GM10266 (cell line): ENCODE results near the gene ATP10A.

Experiments used
- DNase-seq: peaks from one replicate; pipeline ENCODE4 v3.0.0; 2012; ENCODE audit errors: extremely low spot score
- TF ChIP-seq, protein P1 (sequence below): IDR thresholded peaks from 2 replicates; pipeline ENCODE4 v1.5.1; 2012; ENCODE audit warnings: mild to moderate bottlenecking, low read depth; ENCODE audit not compliant: control insufficient read depth, insufficient read depth; ENCODE audit errors: missing control alignments

ATP10A gene

DNA sequence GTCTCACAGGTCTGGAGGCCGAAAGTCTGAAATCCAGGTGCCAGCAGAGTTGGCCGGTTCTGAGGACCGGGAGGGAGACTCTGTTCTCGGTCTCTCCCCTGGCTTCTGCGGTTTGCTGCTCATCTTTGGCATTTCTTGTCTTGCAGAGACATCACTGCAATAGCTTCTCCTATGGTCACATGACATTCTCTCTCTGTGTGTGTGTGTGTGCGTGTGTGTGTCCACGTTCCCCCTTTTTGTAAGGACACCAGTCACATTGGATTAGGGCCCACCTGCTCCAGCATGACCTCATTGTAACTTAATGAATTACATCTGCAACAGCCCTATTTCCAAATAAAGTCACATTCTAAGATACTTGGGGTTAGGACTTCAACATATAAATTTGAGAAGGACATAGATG, 12.4 kb upstream of the ATP10A start:
- DNase-seq: no peak
- TF ChIP-seq, protein P1, sequence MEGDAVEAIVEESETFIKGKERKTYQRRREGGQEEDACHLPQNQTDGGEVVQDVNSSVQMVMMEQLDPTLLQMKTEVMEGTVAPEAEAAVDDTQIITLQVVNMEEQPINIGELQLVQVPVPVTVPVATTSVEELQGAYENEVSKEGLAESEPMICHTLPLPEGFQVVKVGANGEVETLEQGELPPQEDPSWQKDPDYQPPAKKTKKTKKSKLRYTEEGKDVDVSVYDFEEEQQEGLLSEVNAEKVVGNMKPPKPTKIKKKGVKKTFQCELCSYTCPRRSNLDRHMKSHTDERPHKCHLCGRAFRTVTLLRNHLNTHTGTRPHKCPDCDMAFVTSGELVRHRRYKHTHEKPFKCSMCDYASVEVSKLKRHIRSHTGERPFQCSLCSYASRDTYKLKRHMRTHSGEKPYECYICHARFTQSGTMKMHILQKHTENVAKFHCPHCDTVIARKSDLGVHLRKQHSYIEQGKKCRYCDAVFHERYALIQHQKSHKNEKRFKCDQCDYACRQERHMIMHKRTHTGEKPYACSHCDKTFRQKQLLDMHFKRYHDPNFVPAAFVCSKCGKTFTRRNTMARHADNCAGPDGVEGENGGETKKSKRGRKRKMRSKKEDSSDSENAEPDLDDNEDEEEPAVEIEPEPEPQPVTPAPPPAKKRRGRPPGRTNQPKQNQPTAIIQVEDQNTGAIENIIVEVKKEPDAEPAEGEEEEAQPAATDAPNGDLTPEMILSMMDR: no peak

DNA sequence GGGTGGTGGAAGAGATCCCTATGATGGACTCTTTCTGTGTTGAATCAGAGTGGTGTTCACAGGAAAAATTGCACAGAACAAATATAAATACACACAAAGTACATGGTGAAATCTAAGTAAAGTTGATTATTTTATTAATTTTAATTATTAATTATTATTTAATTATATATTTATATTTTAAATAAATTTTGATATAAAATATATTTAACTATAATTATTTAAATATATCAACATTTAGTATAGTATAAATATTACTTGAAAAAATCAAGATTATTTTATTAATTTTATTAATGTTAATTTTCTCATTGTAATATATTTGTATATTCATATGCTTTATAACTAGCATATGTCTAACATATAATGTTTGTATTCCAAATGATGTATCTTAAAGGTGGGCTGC, 11.3 kb upstream of the ATP10A start:
- TF ChIP-seq, protein P1: no peak
- no peak for DNase-seq

DNA sequence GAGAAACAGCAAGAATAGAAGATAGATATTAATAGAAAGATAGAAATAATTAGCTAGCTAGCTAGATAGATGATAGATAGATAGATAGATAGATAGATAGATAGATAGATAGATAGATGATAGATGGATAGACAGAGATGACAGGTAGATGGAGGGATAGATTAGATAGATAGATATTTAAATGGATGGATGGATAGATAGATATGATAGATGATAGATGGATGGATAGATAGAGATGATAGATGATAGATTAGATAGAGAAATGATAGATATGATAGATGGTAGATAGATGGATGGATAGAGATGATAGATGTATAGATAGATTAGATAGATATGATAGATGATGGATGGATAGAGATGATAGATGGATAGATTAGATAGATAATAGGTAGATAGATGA, 8.3 kb upstream of the ATP10A start:
- TF ChIP-seq, protein P1: no peak
- DNase-seq: no peak

DNA sequence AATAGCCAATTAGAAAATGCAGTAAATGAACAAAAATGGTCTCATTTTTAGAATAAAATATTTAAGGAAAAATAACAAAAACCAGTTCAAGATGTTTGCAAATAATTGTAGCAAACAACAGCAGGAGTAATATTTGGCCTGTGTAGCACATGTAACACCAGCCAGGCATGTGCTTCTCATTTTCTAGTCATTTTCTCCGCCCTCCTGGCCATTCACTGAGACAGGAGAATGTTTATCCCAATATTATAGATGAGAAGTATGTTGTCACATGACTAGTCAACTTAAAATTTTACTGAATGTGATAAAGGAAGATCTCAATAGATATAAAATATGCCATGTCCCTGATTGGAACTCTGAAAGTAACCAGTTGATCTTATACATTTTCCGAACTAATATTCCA, 7.8 kb upstream of the ATP10A start:
- TF ChIP-seq, protein P1: no peak
- no peak for DNase-seq

DNA sequence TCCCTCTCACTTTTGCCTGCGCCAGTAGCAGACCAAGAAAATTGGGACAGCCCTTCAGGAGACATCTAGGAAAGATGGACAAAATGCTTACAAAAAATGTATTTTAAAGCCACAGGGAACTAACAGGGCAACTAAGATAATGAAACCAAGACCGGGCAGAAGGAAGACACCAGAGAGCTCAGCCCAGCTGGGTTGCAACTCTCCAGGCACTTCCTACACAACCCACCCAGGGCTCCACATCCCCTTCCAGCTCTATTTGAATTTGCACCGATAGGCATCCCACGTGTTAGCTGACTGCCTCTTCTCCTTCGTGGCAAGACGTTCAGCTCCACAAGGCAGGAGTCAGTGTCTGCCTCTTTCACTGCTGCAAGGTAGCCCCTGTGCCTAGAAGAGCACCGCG, 6.6 kb upstream of the ATP10A start:
- TF ChIP-seq, protein P1: no peak

DNA sequence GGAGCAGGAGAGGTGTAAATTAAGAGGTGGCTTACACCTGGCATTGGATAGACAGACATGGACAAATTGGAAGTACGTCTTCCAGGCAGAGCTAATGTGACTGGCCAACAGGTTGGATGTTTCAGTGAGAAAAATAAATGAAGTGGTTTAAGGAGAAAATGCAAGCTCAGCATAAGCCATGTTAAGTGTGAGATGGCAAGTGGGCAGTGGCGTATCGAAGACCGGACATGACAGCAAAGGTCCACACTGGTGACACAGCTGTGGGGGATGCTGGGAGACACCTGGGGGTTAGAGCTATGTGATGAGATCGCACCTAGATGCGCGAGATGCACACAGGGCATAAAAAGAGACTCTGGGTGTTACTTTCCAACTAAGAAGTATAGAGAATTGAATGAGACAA, 3.7 kb upstream of the ATP10A start:
- DNase-seq: no peak
- TF ChIP-seq, protein P1: no peak

More for the DNA sequence above, 6.6 kb upstream of the ATP10A start:
- no peak for DNase-seq

DNA sequence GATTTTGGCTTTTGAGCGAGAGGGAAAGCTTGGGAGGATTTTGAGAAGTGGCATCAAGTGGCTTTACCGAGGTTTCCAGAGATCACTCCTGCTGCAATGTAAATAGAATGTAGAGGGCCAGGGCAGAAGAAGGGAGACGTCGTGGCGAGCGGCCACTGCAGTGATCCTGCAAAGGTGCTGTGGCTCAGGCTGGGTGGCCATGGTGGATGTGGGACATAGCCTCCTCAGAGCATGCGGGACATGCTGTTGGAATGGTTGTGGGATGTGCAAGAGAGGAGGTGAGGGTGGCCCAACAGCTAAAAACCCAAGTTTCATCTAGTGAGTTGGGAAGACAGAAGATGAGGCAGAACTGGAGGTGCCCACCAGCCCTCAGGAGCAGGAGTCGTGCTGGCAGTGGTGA, 3.1 kb upstream of the ATP10A start:
- no peak for DNase-seq
- TF ChIP-seq, protein P1: no peak
